D721Med (cell line): ENCODE measurements around the gene OTOA.
"Not testable (repeated sequence)": the region's sequence is repeated elsewhere in the genome, so short reads cannot be mapped to it uniquely, and the experiment has no call there.

Experiments used
- DNase-seq: peaks from one replicate; pipeline ENCODE4 v3.0.0; 2011; ENCODE audit warnings: low spot score; ENCODE audit not compliant: insufficient read length
- FAIRE-seq: peaks from 2 replicates; lab custom pipeline; 2011; peaks lifted over from hg19 to GRCh38; lab: Jason Lieb, UNC
- TF ChIP-seq, protein P1 (sequence below): IDR thresholded peaks from 2 replicates; pipeline ENCODE4 v1.5.1; 2012; ENCODE audit warnings: mild to moderate bottlenecking, control low read depth; ENCODE audit not compliant: insufficient read depth; ENCODE audit errors: missing control alignments

The OTOA gene

DNA sequence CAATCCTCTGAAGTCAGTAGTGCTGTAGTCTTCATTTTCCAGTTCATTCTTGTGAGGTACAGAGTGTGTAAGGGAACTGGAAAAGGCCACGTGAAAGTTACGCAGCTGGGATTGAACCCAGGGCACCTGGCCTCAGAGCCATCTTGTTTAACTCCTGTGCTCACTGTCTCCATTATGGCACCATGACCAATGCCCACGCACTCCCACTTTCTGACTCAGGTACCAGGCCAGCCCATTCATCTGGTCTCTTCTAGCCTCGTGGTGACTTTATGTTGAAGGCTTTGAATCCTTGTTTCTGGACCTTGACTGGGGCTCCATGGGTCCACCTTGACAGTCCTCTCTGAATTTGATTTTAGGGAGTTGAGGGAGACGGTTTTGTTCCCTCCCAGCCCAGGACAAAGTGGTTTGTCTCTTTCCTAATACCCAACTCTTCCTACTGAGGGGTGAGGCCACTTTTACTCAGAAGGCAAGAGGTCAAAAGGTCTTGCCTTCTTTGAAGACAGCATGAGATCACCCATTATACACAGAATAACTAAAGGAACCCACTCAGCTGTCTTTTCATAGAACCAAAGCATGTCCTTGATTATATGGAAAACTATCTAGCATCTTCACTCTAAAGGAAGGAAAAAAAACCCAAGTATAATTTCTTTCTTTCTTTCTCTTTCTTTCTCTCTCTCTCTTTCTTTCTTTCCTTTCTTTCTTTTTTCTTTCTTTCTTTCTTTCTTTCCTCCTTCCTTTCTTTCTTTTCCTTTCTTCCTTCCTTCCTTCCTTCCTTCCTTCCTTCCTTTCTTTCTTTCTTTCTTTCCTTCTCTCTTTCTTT is 50.0 kb downstream of the OTOA start:
- DNase-seq (no peak), FAIRE-seq (no peak)
- TF ChIP-seq, protein P1, sequence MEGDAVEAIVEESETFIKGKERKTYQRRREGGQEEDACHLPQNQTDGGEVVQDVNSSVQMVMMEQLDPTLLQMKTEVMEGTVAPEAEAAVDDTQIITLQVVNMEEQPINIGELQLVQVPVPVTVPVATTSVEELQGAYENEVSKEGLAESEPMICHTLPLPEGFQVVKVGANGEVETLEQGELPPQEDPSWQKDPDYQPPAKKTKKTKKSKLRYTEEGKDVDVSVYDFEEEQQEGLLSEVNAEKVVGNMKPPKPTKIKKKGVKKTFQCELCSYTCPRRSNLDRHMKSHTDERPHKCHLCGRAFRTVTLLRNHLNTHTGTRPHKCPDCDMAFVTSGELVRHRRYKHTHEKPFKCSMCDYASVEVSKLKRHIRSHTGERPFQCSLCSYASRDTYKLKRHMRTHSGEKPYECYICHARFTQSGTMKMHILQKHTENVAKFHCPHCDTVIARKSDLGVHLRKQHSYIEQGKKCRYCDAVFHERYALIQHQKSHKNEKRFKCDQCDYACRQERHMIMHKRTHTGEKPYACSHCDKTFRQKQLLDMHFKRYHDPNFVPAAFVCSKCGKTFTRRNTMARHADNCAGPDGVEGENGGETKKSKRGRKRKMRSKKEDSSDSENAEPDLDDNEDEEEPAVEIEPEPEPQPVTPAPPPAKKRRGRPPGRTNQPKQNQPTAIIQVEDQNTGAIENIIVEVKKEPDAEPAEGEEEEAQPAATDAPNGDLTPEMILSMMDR, result no peak

DNA sequence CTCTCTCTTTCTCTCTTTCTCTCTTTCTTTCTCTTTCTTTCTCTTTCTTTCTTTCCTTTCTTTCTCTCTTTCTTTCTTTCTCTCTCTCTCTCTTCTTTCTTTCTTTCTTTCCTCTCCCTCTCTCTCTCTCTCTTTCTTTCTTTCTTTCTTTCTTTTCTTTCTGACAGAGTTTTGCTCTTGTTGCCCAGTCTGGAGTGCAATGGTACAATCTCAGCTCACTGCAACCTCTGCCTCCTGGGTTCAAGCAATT is 50.5 kb downstream of the OTOA start:
- not testable (repeated sequence) for DNase-seq, FAIRE-seq

DNA sequence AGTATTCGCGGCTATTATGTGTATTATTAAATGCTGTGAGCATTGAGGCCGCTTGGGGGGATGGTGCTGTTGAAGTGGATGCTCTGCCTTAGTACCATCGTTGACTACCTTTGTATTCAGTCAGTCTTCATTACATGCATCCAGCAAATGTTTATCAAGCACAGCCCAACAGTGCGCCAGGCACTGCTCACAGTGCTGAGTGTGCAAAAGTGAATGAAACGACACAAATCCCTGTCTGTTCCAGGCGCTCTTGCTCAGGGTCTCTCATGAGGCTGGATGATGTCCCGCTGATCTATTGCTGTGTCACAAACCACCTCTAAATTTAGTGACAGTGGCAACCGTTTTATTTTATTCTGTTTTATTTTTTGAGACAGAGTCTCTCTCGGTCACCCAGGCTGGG is 53.8 kb downstream of the OTOA start:
- DNase-seq (no peak), FAIRE-seq (no peak)
- TF ChIP-seq, protein P1, result no peak

DNA sequence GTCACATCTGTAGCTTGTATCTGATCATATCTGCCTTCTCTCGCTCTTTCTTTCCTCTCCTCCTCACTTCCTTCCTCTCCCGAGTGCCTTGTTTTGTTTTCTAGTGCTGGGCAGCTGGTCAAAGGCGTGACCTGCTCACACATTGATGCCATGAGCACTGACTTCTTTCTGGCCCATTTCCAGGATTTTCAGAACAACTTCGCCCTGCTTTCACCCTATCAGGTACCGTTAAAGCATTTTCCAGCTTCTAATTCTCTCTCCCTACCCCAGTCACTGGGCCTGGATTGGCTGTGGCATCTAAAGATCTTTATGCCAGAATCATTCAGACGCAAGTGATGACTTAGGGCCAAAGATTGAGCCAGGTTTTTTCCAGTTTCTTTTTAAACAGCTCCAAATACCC is 55.5 kb downstream of the OTOA start:
- no peak for DNase-seq
- no peak for FAIRE-seq
- TF ChIP-seq, protein P1, result no peak

DNA sequence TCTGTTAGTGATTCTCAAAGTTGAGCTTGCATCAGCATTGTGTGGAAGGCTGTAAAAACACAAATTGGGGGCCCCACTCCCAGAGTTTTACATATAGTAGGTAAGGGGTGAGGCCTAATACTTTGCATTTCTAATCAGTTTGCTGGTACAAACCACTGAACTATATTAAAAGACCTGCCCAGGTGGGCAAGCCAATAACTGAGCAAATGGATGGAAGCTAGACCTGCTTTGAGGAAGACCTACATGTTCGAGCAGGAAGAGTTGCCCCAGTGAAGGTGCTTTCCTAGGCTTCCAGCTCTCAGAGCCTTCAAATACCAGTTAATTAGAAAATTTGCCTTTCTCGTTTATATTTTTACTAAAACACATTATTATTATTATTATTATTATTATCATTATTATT is 56.8 kb downstream of the OTOA start:
- no peak for DNase-seq

DNA sequence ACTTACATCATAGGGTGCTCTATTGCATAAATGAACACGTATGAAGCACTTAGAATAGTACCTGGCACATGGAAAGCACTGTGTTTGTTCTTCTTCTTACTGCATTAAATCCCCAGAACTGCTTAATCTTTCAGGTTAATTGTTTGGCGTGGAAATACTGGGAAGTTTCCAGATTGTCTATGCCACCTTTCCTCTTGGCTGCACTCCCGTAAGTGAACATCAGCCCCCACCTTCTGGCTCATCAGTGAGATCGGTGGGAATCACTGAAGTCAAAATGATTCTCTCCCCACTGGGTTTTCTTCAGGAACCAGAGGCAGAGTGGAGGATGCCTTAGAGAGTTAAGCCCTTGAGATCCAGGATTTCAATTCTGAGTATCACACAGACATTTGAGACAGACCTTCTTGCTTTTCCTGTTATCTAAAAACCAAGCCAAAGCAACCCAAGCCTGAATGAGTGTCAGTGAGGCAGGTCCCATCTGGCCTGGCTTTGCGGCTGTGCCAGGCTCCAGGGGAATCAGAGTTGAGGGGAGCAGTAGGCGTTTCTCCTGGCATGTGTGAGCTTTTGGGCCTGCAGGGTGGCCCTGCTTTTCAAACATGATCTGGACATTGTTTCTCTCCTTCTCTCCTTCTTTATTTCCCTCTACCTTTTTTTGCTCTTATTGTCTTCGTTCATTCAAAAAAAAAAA is 59.1 kb downstream of the OTOA start:
- FAIRE-seq (no peak), DNase-seq (no peak)
- TF ChIP-seq, protein P1, result no peak

More for the DNA sequence above, 56.8 kb downstream of the OTOA start:
- TF ChIP-seq, protein P1, result no peak
- no peak for FAIRE-seq

DNA sequence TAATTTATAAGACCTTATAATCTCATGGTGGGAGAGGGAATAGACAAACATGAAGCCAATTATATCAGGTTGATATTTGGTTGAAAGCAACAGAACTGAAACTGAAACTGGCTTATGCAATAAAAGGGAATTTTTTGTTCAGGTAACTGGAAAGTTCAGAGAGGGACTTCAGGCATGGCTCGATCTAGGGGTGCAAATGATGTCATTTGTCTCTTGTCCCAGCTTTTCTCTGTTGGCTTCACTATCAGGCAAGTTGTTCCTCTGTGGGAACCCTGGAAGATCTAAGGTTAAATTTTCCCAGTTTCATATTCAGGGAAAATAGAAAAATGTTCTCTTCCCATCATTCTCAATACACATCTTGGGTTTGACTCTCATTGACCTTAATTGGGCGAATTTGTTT is 59.8 kb downstream of the OTOA start:
- TF ChIP-seq, protein P1, result no peak
- no peak for FAIRE-seq

More for the DNA sequence above, 59.8 kb downstream of the OTOA start:
- no peak for DNase-seq
